Muscle of arm (tissue), 12 donors: ENCODE measurements around the gene ANXA4. TPM values are rescaled to one million over a fixed set of nuclear protein-coding genes. Genes with fewer than 3 reads are reported as not detected.
A peak's percentile ranks its signal among the peaks of the same experiment; 100 is the strongest.

ENCODE experiments used
- DNase-seq: peaks from one replicate; pipeline ENCODE4 v3.0.0-alpha.2; 2013
- polyA plus RNA-seq, 12 donors: library from polyadenylated mRNA; unstranded; fragments of 120-200 nt; gene quantifications; one replicate each; pipeline ENCODE4 v1.2.1, GENCODE V29; 2013; ENCODE audit not compliant: insufficient read length in 12 of 12

Gene ANXA4
- polyA plus RNA-seq, 12 donors, result 24.0 to 68.2 (median 29.4) TPM; not detected in 1

DNA sequence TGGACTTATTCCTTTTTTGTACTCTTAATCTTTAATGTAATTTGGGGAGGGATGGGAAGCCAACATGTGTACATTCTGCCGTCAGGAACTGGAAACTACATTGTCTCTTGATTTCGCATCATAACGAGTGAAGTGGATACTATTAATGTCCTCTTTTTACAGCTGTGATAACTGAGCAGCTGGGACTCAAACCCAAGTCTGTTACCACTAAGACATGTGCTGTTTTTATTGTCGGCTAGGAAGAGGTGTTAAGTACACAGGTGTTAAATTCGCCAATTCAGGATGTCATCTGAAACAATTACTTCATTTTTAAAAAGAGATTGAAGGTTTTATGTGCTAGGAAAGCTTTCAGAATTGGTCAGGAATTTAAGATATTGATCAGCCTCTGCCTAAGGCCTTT is 94.4 kb downstream of the ANXA4 start:
- DNase-seq, result no peak

DNA sequence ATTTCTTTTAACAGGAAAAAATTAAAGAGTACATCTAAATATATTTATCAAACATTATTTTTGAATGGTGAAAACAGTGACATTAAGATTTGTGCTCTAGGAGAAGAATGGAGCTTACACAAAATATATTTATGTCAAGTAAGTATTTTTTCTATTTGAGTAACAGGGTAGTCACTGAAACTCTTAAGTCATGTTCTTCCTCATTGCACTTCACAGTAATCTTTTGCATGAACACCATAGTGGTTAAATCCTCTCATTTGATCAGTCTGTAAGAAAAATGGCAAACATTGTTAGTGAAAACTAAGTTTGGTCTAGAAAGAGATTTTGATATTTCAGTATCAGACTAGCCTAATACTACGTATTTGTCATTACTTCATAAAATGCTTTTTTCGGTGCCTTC is 95.6 kb downstream of the ANXA4 start:
- no peak for DNase-seq

DNA sequence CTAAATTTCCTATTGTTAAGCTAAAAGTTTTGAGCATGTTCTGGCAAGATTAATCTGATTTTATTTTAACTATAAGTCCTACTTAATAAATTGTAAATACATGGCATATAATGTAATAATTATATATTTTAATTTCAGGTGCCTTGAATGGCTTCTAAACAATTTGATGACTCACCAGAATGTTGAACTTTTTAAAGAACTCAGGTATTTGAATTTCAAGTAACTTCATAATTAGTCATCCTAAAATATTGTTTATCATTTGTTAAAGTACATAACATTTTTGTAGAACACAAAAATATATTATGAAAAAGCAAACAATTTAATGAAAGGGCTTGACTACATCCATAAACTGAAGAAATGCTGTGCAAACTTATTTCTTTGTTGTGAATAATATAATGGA is 102.1 kb downstream of the ANXA4 start:
- DNase-seq, result no peak

DNA sequence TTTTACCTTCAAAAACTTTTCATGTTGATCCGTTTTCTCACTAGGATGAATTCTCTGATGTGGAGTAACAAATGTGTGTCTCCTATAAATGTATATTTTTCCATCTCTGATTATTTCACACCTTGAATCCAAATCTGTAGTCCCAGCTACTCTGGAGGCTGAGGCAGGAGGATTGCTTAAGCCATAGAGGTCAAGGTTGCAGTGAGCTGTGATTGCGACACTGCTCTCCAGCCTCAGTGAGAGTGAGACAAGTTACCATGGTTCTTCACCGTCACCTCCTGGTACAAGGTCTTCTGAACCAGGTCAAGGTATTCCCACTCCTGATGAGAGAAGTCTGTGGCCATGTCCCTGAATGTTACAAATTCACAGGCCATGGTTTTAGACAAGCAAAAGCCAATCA is 102.6 kb downstream of the ANXA4 start:
- DNase-seq, result no peak

GRCh38 chr2:69846182-69847067 is 104.5 kb downstream of the ANXA4 start:
- no peak for DNase-seq

- no peak for DNase-seq
These were observed 105.3 kb downstream of the ANXA4 start for GRCh38 chr2:69847068-69847828.

DNA sequence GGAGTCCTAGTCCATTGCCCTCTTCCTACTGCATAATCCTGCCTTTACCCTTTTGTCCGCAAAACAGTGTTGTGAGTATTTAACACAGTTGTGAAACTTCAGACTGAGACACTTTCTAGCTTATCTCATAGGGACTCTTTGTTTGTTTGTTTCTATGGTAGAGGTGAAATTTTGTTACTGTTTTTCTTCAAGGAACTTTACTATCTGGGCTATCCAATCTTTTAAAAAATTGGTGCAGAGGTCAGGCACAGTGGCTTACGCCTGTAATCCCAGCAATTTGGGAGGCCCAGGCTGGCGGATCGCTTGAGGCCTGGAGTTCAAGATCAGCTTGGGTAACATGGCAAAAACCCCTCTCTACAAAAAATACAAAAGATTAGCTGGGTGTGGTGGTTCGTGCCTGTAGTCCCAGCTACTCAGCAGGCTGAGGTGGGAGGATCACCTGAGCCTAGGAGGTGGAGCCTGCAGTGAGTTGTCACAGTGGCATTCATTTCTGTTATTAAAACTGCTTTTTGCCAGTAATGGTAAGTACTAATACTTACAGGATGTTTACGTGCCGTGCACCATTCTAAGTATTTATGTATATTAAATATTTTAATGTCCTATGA is 106.4 kb downstream of the ANXA4 start:
- no peak for DNase-seq

- DNase-seq, result peak; percentile 23
These were observed 116.3 kb downstream of the ANXA4 start for GRCh38 chr2:69858261-69858660.

DNA sequence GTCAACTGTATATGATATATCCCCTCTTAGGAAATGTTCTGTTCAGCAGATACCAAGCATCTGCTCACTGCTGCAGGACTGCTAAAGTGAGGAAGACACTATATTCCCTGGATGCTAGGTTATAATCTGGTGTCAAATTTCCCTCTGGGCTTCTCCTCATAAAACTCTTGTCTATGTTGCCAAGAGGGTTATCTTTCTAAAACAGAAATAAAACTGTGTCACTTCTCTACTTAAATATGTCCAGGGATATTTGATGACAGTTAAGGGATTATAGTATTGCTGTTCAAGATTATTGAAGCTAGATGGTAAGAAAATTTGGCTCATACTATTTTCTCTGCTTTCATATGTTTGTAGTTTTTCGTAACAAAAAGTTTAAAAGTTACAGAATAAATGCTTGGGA is 121.4 kb downstream of the ANXA4 start:
- DNase-seq, result no peak

Other genes starting within 250 kb of the ANXA4 start
- gene AAK1, start 98.4 kb upstream of the ANXA4 start, polyA plus RNA-seq, result 10 to 100 TPM in 11 of 12 donors, not detected in 1; 11.3 to 30.7 (median 14.5) TPM
- 10 to 100 TPM in 9 of 12 donors, 1 to 10 TPM in 2, not detected in 1; 9.5 to 19.4 (median 11.4) TPM for gene GMCL1, start 87.5 kb downstream of the ANXA4 start, polyA plus RNA-seq
- 100 to 1,000 TPM in 1 of 12 donors, 10 to 100 TPM in 10, not detected in 1; 63.4 to 118 (median 71.4) TPM for gene SNRNP27, start 151.8 kb downstream of the ANXA4 start, polyA plus RNA-seq
- 1 to 10 TPM in 11 of 12 donors, not detected in 1; 3.9 to 9.6 (median 6.1) TPM for gene MXD1, start 173.0 kb downstream of the ANXA4 start, polyA plus RNA-seq
- 1 to 10 TPM in 10 of 12 donors, not detected in 2; 1.6 to 4.6 (median 2.8) TPM for gene ASPRV1, start 219.5 kb downstream of the ANXA4 start, polyA plus RNA-seq